GM12872 (cell line): ENCODE results near the gene WDR41.

Source experiments
- TF ChIP-seq, protein P1 (sequence below): IDR thresholded peaks from 3 replicates; pipeline ENCODE4 v1.5.1; 2011; ENCODE audit warnings: low read depth, mild to moderate bottlenecking, low read length, moderate library complexity; ENCODE audit not compliant: insufficient read depth

Gene WDR41

DNA sequence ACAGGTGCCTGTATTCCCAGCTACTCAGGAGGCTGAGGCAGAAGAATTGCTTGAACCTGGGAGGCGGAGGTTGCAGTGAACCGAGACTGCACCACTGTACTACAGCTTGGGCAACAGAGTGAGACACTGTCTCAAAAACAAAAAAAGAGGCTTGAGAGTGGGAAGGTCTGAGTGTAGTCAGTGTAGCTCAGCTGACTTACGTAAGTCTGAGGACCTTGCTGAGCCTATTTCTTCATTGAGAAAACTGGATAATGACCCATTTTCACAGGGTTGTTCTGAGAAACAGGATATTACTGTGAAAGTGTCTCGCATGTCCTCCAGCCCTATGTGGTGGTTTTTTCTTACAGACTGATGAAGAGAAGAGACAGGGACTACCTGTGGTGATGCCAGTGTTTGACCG lies 66.7 kb downstream of the WDR41 start:
- TF ChIP-seq, protein P1, sequence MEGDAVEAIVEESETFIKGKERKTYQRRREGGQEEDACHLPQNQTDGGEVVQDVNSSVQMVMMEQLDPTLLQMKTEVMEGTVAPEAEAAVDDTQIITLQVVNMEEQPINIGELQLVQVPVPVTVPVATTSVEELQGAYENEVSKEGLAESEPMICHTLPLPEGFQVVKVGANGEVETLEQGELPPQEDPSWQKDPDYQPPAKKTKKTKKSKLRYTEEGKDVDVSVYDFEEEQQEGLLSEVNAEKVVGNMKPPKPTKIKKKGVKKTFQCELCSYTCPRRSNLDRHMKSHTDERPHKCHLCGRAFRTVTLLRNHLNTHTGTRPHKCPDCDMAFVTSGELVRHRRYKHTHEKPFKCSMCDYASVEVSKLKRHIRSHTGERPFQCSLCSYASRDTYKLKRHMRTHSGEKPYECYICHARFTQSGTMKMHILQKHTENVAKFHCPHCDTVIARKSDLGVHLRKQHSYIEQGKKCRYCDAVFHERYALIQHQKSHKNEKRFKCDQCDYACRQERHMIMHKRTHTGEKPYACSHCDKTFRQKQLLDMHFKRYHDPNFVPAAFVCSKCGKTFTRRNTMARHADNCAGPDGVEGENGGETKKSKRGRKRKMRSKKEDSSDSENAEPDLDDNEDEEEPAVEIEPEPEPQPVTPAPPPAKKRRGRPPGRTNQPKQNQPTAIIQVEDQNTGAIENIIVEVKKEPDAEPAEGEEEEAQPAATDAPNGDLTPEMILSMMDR, result no peak

DNA sequence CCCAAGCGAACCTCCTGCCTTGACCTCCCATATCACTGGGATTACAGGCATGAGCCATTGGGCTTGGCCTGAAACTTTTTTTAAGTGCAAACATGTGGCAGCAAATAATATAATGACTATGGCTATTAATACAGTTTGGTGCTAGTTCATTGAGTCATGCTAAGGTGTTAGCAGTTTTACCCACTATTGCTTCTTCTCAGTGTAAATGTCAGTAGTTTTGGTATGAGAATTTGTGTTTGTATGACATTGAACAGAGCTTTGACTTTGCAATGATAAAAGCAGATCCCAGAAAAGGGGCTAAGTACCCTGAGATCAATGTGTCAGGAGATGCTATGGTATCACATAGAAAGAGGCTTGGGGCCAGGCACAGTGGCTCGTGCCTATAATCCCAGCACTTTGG lies 67.2 kb downstream of the WDR41 start:
- TF ChIP-seq, protein P1, result no peak

DNA sequence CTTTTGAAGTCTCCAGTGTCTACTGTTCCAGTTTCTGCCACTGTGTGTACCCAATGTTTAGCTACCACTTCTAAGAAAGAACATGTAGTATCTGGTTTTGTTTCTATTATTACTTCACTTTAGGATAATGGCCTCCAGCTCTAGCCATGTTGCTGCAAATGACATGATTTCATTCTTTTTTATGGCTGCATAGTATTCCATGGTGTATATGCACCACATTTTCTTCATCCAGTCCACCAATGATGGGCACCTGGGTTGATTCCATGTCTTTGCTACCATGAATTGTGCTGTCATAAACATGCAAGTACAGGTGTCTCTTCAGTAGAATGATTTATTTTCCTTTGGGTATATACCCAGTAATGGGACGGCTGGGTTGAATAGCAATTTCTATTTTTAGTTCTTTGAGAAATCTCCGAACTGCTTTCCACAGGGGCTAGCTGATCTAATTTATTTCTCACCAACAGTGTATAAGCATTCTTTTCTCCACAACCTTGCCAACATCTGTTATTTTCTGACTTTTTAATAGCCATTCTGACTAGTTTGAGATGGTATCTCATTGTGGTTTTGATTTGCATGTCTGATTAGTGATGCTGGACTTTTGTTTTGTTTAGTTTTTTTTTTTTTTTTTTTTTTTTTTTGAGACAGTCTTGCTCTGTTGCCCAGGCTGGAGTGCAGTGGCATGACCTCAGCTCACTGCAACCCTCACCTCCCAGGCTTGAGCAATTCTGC lies 68.9 kb downstream of the WDR41 start:
- TF ChIP-seq, protein P1, result no peak

DNA sequence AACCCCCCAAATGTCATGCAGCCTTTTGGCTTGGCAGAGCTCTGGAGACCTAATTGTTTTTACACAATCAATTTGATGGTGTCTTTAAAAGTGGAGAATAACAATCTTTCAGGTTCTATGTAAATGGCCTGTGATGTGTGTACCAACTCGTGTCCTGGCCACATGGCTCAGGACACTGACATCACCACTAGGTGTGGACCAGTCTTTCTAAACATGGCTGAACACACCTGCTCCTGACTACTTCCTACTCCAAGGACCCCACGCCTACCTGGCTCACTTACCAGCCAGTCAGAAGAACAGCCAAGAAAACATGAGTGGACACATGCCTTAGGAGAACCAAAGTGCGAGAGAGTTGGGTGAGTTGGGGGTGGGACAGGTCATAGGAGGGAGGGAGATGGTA lies 71.2 kb downstream of the WDR41 start:
- TF ChIP-seq, protein P1, result no peak

DNA sequence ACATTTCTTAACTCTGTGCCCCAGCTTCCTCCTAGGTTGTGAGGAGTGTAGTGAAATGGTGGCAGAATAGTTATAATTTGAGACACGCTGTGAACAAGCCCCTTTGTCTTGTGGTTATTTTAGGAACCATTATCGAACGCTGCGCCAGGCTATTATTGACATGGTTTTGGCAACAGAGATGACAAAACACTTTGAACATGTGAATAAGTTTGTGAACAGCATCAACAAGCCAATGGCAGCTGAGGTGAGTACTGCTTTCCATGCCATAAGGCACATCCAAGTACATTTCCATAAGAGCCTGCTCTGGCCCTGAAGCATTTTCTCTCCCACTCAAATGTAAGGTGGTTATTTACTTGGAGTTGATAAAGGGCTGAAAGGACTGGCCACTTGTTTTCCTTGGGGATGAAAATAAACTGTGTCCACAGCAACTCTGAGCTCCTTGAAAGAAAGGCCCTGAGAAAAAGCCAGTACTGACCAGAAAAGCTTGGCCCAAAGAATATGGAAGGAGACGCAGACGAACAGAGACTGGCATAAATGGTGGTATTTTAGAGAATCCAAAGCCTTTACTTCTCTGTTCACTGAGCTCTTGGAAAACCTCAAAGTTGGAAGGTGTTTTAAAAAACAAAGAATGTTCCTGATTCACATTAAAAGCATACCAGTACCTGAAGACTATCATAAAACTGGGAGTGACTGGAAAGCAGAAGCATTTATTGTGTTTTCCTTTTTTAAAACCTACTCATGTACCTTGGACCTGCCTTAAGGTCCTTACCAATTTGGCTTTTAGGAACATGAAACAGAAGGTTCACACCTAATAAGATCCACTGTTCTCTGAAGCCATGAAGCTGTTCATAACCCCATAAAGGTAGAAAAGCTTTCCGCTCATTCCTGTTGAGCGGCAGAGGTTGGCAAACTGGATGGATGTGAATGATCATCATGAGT lies 72.2 kb downstream of the WDR41 start:
- TF ChIP-seq, protein P1, result no peak

DNA sequence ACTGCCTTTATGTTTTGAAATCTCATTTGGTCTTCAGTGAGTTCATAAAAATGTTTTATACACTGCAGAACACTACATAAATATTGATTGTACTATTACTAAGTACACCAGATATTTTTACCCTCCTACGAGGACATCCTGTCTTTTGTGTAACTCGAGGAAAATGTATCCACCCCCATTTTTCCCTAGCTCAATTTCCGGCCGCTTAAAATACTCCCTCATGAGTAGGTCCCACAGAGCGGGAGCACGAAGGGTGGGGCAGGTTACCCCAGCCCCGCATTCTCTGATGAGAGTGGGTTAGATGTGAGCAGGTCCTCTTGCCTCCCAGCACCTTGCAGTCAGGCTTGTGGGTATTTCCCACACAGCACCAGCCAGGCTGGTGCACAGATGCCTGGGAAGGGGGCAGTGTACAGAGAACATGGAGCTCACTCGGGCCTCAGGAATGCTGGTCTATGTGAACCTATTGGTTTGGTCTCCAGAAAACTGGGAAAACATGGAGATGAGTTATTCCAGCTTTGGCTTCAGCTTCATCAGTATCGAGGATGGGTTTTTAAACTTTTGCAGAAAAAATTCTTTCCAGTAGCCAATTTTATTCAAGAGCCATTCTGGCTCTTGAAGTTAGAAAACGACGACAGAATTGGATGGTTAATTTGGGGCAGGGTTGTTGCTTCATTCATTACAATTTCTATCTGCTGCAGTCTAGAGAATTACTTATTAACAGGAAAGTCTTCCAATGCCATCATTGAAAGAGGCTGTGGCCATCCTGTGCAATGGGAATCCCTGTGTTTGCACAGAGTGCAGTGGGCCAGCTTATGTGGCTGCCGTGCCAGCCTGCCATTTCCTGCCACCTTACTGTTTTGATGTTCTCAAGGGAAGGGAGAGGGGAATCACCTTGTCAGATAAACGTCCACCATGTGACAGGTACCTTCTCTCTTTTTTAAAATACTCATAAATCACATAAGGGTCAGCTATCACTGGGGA lies 73.2 kb downstream of the WDR41 start:
- TF ChIP-seq, protein P1, result no peak

DNA sequence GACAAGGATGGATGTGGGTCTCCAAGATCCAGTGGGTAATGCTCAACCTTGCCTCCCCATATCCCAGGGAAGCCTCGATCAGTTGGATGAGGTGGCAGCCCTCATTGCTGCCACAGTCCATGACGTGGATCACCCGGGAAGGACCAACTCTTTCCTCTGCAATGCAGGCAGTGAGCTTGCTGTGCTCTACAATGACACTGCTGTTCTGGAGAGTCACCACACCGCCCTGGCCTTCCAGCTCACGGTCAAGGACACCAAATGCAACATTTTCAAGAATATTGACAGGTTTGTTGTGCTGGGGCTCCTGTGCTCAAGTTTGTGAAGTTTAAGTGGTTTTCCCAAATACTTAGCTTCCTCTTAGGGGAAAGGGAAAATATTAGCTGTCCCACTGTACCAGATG lies 74.0 kb downstream of the WDR41 start:
- TF ChIP-seq, protein P1, result no peak
